Measurements from ENCODE around the gene A2M.

A2M gene

DNA sequence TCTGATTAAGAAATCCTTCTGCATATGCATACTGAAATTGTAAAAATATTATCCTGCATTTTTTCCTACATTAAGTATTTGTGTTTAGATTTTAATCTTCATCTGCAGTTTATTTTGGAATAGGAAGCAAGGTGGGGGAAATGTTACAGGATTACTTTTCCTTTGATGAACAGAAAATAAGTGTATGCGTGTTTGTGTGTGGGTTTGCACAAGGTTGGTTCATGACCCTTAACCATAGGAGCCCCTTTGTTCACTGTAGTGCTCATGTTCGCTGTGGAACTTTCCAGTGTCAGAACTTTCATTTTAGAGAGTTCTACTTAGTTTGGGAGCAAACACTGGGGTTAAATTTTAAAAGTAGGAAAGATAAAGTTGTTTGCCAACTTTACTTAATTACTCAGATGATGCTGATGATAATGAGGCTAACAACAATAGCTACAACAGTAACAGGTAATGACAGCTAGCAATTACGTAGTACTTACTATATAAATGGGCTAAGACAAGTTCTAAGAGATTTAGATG is 6.4 kb upstream of the A2M start:
- DNase-seq (ENCODE audit: low read depth in 4 of 4, low spot score in 1 of 4) = no peak

- DNase-seq (ENCODE audit: low read depth in 4 of 4, low spot score in 1 of 4) = no peak
These were observed 4.9 kb upstream of the A2M start for GRCh38 chr12:9120487-9121184.

- DNase-seq (ENCODE audit: low read depth in 4 of 4, low spot score in 1 of 4) = no peak
These were observed 2.4 kb upstream of the A2M start for GRCh38 chr12:9118158-9118557.

DNA sequence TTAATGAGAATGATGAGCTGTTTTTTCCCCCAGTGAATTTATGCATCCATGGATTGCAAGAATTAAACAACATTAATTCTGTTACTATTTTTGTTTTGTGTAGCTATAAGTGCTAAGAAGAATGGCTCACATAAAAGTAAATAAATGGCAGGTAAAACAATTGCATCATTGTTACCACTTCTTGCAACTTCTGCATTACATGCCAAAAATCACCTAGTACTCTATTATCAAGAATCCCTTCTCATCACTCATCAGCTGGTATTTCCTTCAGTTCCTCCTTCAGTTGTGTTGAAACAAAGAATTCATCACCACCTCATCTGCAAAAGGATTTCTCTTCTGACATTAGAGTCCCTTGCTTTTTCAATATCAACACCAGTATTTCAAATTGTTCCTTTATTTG is 773 bp downstream of the A2M start:
- DNase-seq (ENCODE audit: low read depth in 4 of 4, low spot score in 1 of 4) = no peak

DNA sequence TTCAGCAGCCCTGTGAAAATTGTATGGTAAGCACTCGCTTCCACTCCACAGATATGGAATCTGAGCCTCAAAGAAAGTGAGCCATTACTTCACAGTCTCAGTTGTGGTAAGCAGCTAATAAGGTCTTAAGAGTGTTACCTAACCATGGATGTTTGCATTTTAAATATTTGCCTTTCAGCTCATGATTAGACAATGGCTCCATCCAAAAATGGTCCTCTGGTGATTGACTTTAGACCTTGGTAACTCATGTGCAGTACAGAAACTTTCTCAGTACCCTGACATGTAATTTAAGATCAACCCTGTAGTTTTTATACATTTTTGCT is 1.8 kb downstream of the A2M start:
- DNase-seq (ENCODE audit: low read depth in 4 of 4, low spot score in 1 of 4) = no peak

- DNase-seq (ENCODE audit: low read depth in 4 of 4, low spot score in 1 of 4) = no peak
These were observed 2.3 kb downstream of the A2M start for GRCh38 chr12:9113296-9113986.

DNA sequence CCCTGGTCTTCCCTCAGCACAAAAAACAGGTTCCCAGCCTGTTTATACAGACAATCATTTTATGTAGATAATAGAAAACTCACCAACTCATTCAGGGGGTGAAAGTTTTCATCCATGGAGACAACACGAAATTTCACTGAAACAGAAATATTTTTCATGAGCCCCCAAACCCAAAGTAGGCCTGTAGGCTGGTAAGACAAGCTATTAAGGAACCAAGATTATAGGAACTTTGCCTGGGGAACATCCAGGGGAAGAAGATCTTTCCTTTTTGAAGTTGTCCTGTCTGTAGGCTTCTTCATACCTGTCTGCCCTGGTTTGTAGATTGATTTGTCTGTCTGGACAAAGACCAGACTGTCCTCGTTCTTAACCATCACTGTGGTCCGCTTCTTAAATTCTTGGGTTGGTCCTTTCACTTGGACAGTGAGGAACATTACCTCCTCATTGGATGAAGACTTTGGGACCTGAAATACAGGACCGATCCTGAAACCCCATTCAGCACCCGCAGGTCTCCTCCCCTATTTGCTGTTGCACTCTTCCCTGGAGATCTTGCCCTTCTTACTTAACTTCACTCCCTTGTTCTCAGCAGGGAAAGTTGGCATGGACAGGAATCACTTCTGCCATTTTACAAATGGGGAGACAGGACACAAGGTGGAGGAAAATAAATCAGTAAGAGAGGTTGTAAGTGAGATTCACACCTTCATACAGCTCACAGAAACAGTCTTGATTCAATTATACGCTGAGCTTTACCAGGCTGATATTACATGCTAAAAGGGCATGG is 3.5 kb downstream of the A2M start:
- no peak for DNase-seq (ENCODE audit: low read depth in 4 of 4, low spot score in 1 of 4)

- no peak for DNase-seq (ENCODE audit: low read depth in 4 of 4, low spot score in 1 of 4)
These were observed 4.2 kb downstream of the A2M start for GRCh38 chr12:9111525-9111924.

- no peak for DNase-seq (ENCODE audit: low read depth in 4 of 4, low spot score in 1 of 4)
These were observed 5.8 kb downstream of the A2M start for GRCh38 chr12:9109737-9110491.

DNA sequence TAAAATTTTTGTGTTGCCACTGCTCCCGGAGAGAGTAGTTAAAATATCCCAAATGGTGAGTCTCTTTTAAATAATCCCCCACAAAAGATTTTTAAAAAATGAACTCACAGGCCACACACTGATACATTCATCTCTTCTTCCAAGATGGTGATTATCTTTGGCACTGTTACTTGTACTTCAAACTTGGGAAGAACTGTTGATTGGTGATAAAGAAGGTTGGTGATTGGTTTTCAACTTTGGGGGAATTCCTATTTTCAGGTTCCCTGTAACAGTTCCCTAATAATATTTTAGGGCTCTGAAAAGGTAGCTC is 6.6 kb downstream of the A2M start:
- no peak for DNase-seq (ENCODE audit: low read depth in 4 of 4, low spot score in 1 of 4)

DNA sequence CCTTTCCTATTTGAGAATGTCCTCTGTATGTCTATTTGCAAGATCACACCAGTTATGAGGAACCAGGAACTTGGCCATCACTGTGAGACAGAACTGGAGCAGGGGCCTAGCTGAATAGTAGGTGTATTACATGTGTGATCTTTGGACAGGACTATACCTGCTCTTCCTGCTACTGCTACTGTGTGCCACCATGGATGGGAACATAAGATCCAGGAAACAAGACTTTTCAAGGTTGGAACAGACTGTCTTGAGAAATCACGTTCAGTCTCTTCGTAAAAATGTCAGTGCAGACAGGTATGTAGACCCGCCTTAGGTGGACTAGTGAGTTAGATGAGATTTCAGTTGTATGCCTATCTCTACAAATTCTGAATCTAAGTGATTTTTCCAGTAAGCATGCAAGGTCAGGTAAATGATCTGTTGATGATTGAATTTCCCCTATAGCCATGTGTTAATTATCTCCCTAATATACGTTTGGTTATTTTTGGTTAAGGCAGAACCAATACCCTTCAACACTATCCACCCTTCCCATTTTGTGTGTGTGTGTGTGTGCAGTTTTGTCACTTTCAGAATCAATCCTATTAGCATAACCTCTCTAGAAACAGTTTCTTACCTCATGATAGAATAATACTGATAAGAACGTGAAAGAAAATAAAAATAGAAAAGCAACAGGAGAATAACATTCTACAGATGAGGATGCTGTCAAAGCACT is 7.1 kb downstream of the A2M start:
- DNase-seq (ENCODE audit: low read depth in 4 of 4, low spot score in 1 of 4) = no peak

DNA sequence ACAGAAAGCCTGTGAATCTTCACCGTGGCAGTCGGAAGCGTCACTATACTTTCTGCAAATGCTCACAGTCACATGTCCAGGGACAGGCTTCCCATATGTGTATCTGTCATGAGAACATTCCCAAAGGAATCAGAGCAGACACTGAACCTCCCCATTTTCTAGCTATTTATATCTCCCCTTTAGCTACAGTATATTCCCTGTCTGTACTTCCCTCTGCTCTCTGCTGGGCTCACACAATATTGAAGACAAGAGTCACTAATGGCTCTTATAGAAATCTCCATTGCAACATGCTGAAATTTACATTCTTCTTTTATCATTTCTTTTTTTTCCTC is 8.2 kb downstream of the A2M start:
- DNase-seq (ENCODE audit: low read depth in 4 of 4, low spot score in 1 of 4) = no peak

DNA sequence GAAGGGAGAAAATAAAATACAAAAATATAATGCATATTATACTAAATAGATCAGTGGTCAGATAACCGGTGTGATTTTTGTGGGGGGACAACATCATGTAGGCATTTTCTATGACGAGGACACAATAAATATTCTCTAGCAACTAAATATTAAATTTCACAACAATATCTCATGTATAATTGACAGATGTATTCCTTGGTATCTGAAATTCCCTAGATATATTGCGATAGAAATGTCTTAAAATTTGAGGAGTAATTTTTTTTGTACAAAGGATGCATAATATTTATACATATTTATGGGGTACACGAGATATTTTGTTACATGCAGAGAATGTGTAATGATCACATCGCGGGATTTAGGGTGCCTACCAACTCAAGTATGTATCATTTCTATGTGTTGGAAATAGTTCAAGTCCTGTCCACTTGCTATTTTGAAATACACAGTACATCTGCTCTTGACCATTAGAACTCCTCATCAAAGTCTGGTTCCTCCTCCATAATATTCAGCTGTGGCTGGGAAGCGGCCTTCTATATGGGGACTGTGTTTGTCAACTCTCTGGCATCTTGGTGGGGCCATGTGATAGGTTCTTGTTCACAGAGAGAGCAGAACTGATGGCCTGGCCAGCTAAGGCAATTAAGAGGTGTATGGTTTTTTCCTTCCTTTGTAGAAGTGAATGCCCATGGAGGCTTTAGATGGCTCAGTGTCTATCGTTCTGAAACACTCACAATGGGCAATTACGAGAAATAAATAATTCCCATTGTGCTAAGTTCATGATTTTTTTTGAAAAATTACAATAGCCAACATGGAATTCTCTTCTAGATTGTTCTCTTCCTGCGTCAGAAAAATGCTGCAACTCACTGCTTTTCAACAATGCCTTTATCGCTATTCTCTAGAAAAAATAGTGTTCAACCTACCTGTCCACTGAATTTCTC is 8.8 kb downstream of the A2M start:
- no peak for DNase-seq (ENCODE audit: low read depth in 4 of 4, low spot score in 1 of 4)

GRCh38 chr12:9106067-9106466 is 9.7 kb downstream of the A2M start:
- no peak for DNase-seq (ENCODE audit: low read depth in 4 of 4, low spot score in 1 of 4)

GRCh38 chr12:9104767-9105423 is 10.8 kb downstream of the A2M start:
- DNase-seq (ENCODE audit: low read depth in 4 of 4, low spot score in 1 of 4) = no peak

GRCh38 chr12:9104087-9104486 is 11.6 kb downstream of the A2M start:
- DNase-seq (ENCODE audit: low read depth in 4 of 4, low spot score in 1 of 4) = no peak

GRCh38 chr12:9103050-9103849 is 12.5 kb downstream of the A2M start:
- no peak for DNase-seq (ENCODE audit: low read depth in 4 of 4, low spot score in 1 of 4)

GRCh38 chr12:9101018-9101687 is 14.6 kb downstream of the A2M start:
- no peak for DNase-seq (ENCODE audit: low read depth in 4 of 4, low spot score in 1 of 4)

Measured in stimulated activated CD4-positive, alpha-beta T cell treated with anti-CD3 and anti-CD28 coated beads, Interleukin-1b, Interleukin-23, amount 100 ng/mL, for 24 hours (primary cell).